SK-N-SH (cell line): ENCODE data around the gene SELENOK. TPM values are rescaled to one million over a fixed set of nuclear protein-coding genes. Genes with fewer than 3 reads are reported as not detected.

Experiments used
- CTCF ChIA-PET: fragments of 300-600, 350-600 bp; formaldehyde crosslinking; extraction: SDS; loops from one replicate; lab custom pipeline; 2021; lab: Yijun Ruan, JAX
- POLR2A ChIA-PET: fragments of 350-600 bp; sonication (Branson Sonifier 250); formaldehyde crosslinking; extraction: SDS; loops from one replicate; lab custom pipeline; 2020; ENCODE audit warnings: antibody characterized with exemption, inconsistent platforms; lab: Yijun Ruan, JAX
- DNase-seq: peaks from one replicate; pipeline ENCODE4 v3.0.0; 2012
- H2AFZ ChIP-seq: fragments of 200-600 bp; sonication (generic); 2 replicates; pipeline ENCODE4 v1.8.1; 2016; ENCODE audit warnings: antibody characterized with exemption, mild to moderate bottlenecking, low read depth
- H3F3A ChIP-seq: fragments of 200-600 bp; sonication (generic); replicated peaks from 2 replicates; pipeline ENCODE3; 2016; ENCODE audit warnings: antibody characterized with exemption, mild to moderate bottlenecking; ENCODE audit not compliant: insufficient read depth
- H3K27ac ChIP-seq, 2 experiments: fragments of 200-500 bp in 1 of 2; fragments of 200-600 bp in 1 of 2; sonication (Bioruptor generic) in 1 of 2; sonication (generic), shearing (Covaris generic) in 1 of 2; 2 replicates each; pipeline versions ENCODE4 v1.5.1 to v1.6.1; 2014 to 2016; ENCODE audit warnings: low read depth in 2 of 2, inconsistent platforms in 1 of 2, low read length in 1 of 2, mild to moderate bottlenecking in 1 of 2, mixed read lengths in 1 of 2
- H3K27me3 ChIP-seq: fragments of 200-600 bp; sonication (generic), shearing (Covaris generic); 2 replicates; pipeline ENCODE4 v1.6.1; 2016; ENCODE audit warnings: mixed run types; ENCODE audit not compliant: insufficient read depth
- H3K36me3 ChIP-seq, 2 experiments: fragments of 200-500 bp in 1 of 2; fragments of 200-600 bp in 1 of 2; sonication (Bioruptor generic) in 1 of 2; sonication (generic) in 1 of 2; replicated peaks in 1 of 2; 2 replicates each; pipeline versions ENCODE3 to v1.5.1; 2014 to 2016; ENCODE audit warnings: low read length in 1 of 2, mild to moderate bottlenecking in 1 of 2; ENCODE audit not compliant: insufficient read depth in 2 of 2, control insufficient read depth in 1 of 2
- H3K4me1 ChIP-seq, 2 experiments: fragments of 200-500 bp in 1 of 2; fragments of 200-600 bp in 1 of 2; sonication (Bioruptor generic) in 1 of 2; sonication (generic), shearing (Covaris generic) in 1 of 2; 2 replicates each; pipeline versions ENCODE4 v1.5.1 to v1.6.1; 2014 to 2016; ENCODE audit warnings: low read depth in 1 of 2, low read length in 1 of 2, mixed run types in 1 of 2; ENCODE audit not compliant: insufficient read depth in 2 of 2, control insufficient read depth in 1 of 2
- H3K4me2 ChIP-seq: fragments of 200-600 bp; sonication (generic), shearing (Covaris generic); 2 replicates; pipeline ENCODE4 v1.6.1; 2017; ENCODE audit warnings: mixed run types
- H3K4me3 ChIP-seq, 2 experiments: fragments of 200-500 bp in 1 of 2; fragments of 200-600 bp in 1 of 2; sonication (Bioruptor generic) in 1 of 2; sonication (generic), shearing (Covaris generic) in 1 of 2; 2 replicates each; pipeline versions ENCODE4 v1.5.1 to v1.8.1; 2014 to 2016; ENCODE audit warnings: low read depth in 2 of 2, inconsistent platforms in 1 of 2, low read length in 1 of 2, mild to moderate bottlenecking in 1 of 2, mixed read lengths in 1 of 2, moderate library complexity in 1 of 2
- H3K79me2 ChIP-seq: fragments of 200-600 bp; sonication (generic); 2 replicates; pipeline ENCODE4 v1.8.1; 2017; ENCODE audit warnings: mild to moderate bottlenecking; ENCODE audit not compliant: insufficient read depth
- H3K9ac ChIP-seq: fragments of 200-600 bp; sonication (generic); 2 replicates; pipeline ENCODE4 v1.6.1; 2017; ENCODE audit warnings: mixed run types
- H3K9me2 ChIP-seq: fragments of 200-600 bp; sonication (generic); 2 replicates; pipeline ENCODE4 v1.6.1; 2017; ENCODE audit warnings: mixed run types
- H3K9me3 ChIP-seq: fragments of 200-600 bp; sonication (generic); 2 replicates; pipeline ENCODE4 v1.6.1; 2017; ENCODE audit warnings: mixed run types, mild to moderate bottlenecking, moderate library complexity
- H4K20me1 ChIP-seq: fragments of 200-600 bp; sonication (generic); 2 replicates; pipeline ENCODE4 v1.6.1; 2017; ENCODE audit warnings: mild to moderate bottlenecking, mixed run types; ENCODE audit not compliant: insufficient read depth
- CHD2 ChIP-seq: fragments of 150-350 bp; IDR thresholded peaks from 2 replicates; pipeline ENCODE4 v1.6.1; 2018; ENCODE audit warnings: low read length; ENCODE audit not compliant: partially characterized antibody
- CTCF ChIP-seq: fragments of 200-600 bp; sonication (generic); IDR thresholded peaks from 2 replicates; pipeline ENCODE4 v1.6.1; 2017; ENCODE audit warnings: antibody characterized with exemption, mild to moderate bottlenecking, moderate library complexity
- ELF1 ChIP-seq: IDR thresholded peaks from 2 replicates; pipeline ENCODE4 v1.4.0; 2012
- EP300 ChIP-seq, 2 experiments: IDR thresholded peaks; 2 replicates each; pipeline versions ENCODE4 v1.4.0 to v1.6.1; 2012; ENCODE audit warnings: borderline replicate concordance in 1 of 2, low read depth in 1 of 2, low read length in 1 of 2
- EZH2phosphoT487 ChIP-seq: fragments of 200-600 bp; sonication (generic); IDR thresholded peaks from 2 replicates; pipeline ENCODE4 v1.6.1; 2017; ENCODE audit warnings: low read depth, mixed run types, mild to moderate bottlenecking, antibody characterized with exemption, moderate library complexity, borderline replicate concordance
- FOSL2 ChIP-seq: IDR thresholded peaks from 2 replicates; pipeline ENCODE4 v1.4.0; 2012; ENCODE audit warnings: low read depth, mild to moderate bottlenecking, moderate library complexity, borderline replicate concordance
- FOXM1 ChIP-seq: IDR thresholded peaks from 2 replicates; pipeline ENCODE4 v1.4.0; 2012; ENCODE audit warnings: low read depth, mild to moderate bottlenecking
- GABPA ChIP-seq: IDR thresholded peaks from 2 replicates; pipeline ENCODE4 v1.4.0; 2012; ENCODE audit warnings: low read depth, mild to moderate bottlenecking
- GATA2 ChIP-seq: sonication (generic); formaldehyde crosslinking; IDR thresholded peaks from 2 replicates; pipeline ENCODE4 v1.5.0; 2020; ENCODE audit warnings: mild to moderate bottlenecking, missing genetic modification reagents
- IRF3 ChIP-seq: fragments of 150-350 bp; IDR thresholded peaks from 2 replicates; pipeline ENCODE4 v1.6.1; 2016; ENCODE audit warnings: mild to moderate bottlenecking, low read depth, low read length
- MAX ChIP-seq: IDR thresholded peaks from 2 replicates; pipeline ENCODE4 v1.4.0; 2012; ENCODE audit warnings: low read depth
- MEF2A ChIP-seq: IDR thresholded peaks from 2 replicates; pipeline ENCODE4 v1.4.0; 2012; ENCODE audit warnings: low read depth, borderline replicate concordance
- MXI1 ChIP-seq: IDR thresholded peaks from 2 replicates; pipeline ENCODE4 v1.6.1; 2012; ENCODE audit warnings: mild to moderate bottlenecking, low read depth, low read length, improper control_type of control experiment
- NFIC ChIP-seq: IDR thresholded peaks from 2 replicates; pipeline ENCODE4 v1.4.0; 2012; ENCODE audit warnings: borderline replicate concordance
- NRF1 ChIP-seq: IDR thresholded peaks from 2 replicates; pipeline ENCODE4 v1.6.1; 2012; ENCODE audit warnings: low read depth, mild to moderate bottlenecking, low read length
- RCOR1 ChIP-seq: fragments of 150-350 bp; IDR thresholded peaks from 2 replicates; pipeline ENCODE4 v1.6.1; 2017; ENCODE audit warnings: antibody characterized with exemption, low read length
- RFX5 ChIP-seq: IDR thresholded peaks from 2 replicates; pipeline ENCODE4 v1.6.1; 2012; ENCODE audit warnings: mild to moderate bottlenecking, improper control_type of control experiment, low read length
- SIN3A ChIP-seq: IDR thresholded peaks from 2 replicates; pipeline ENCODE4 v1.6.1; 2012; ENCODE audit warnings: low read depth, mild to moderate bottlenecking, low read length, moderate library complexity, borderline replicate concordance
- TAF1 ChIP-seq: IDR thresholded peaks from 2 replicates; pipeline ENCODE4 v1.6.1; 2012; ENCODE audit warnings: low read depth, mild to moderate bottlenecking, low read length, moderate library complexity, borderline replicate concordance
- TEAD4 ChIP-seq: IDR thresholded peaks from 2 replicates; pipeline ENCODE4 v1.4.0; 2012; ENCODE audit warnings: mild to moderate bottlenecking, borderline replicate concordance; ENCODE audit not compliant: insufficient read depth
- ZBTB33 ChIP-seq: IDR thresholded peaks from 2 replicates; pipeline ENCODE4 v1.4.0; 2012; ENCODE audit warnings: low read depth, borderline replicate concordance
- WGBS: methylation state at CpG from one replicate; pipeline ENCODE4 v1.1.6; 2017; ENCODE audit warnings: low lambda C conversion rate; 5-methylcytosine and 5-hydroxymethylcytosine counted together
- polyA plus RNA-seq, 3 experiments: library from polyadenylated mRNA; depleted of rRNA; stranded (reverse); fragments of >200 nt; gene quantifications; 2 replicates each; pipeline ENCODE4 v1.2.3, GENCODE V29; 2012

The SELENOK gene
- polyA plus RNA-seq, 1 of the 3 experiments (the other 2 are of a cell fraction) = 29.2 TPM

GRCh38 chr3:53862241-53862640 lies 29.4 kb downstream of the SELENOK start:
- no peak for DNase-seq
- POLR2A ChIA-PET = no interaction called here
- H4K20me1 ChIP-seq = no peaks in the 10 kb centered on the region
- no peak overlapping the region for H3K9ac ChIP-seq
- no peaks in the 10 kb centered on the region for H3K79me2 ChIP-seq
- H3K4me2 ChIP-seq = no peak overlapping the region
- no peak overlapping the region for H2AFZ ChIP-seq
- H3K9me3 ChIP-seq = no peaks in the 10 kb centered on the region
- H3K4me3 ChIP-seq = no peak overlapping the region
- no peak overlapping the region for H3K27ac ChIP-seq
- TF ChIP-seq RCOR1 = no peak
- TF ChIP-seq CHD2 = no peak
- TF ChIP-seq FOXM1 = no peak
- TF ChIP-seq SIN3A = no peak
- TF ChIP-seq GATA2 (CRISPR knock-in tag) = no peak
- no peak for TF ChIP-seq MAX
- H3K4me1 ChIP-seq = no peaks in the 10 kb centered on the region
- peaks cover 16 to 62% of the 10 kb centered on the region in 2 experiments for H3K36me3 ChIP-seq
- peaks cover 2% of the 10 kb centered on the region; the same call in 1 of the 2 replicates for H3K9me2 ChIP-seq
- CTCF ChIA-PET = no interaction called here
- no peaks in the 10 kb centered on the region for H3F3A ChIP-seq
- no peaks in the 10 kb centered on the region for H3K27me3 ChIP-seq
- 88% methylated on average over 3 of the region's 3 CpGs for WGBS

- ChIA-PET CTCF (no interaction called here), POLR2A (no interaction called here)
- Histone ChIP-seq H2AFZ (no peak overlapping the region), H3K9ac (no peak overlapping the region), H3K27ac (no peak overlapping the region), H3K9me3 (no peaks in the 10 kb centered on the region), H3K79me2 (no peaks in the 10 kb centered on the region), H3K36me3 (peaks cover 16 to 49% of the 10 kb centered on the region in 2 experiments), H4K20me1 (no peaks in the 10 kb centered on the region), H3K4me1 (no peaks in the 10 kb centered on the region), H3K9me2 (peaks cover 2% of the 10 kb centered on the region; the same call in 1 of the 2 replicates), H3K4me3 (no peak overlapping the region), H3K4me2 (no peak overlapping the region)
- DNase-seq = no peak
- TF ChIP-seq SIN3A (no peak), IRF3 (no peak), NFIC (no peak), GABPA (no peak), RFX5 (no peak), TAF1 (no peak), NRF1 (no peak), FOSL2 (no peak), CTCF (no peak), MAX (no peak), ZBTB33 (no peak), EZH2phosphoT487 (no peak), ELF1 (no peak), CHD2 (no peak), MXI1 (no peak), MEF2A (no peak), EP300 (IDR thresholded peaks at IDR 0.05; ENCODE audit: borderline replicate concordance in 1 of 2, low read depth in 1 of 2, low read length in 1 of 2) (no peak), TEAD4 (no peak)
- TF ChIP-seq, all 33 proteins: peak for 0
- 92% methylated on average over 4 of the region's 4 CpGs for WGBS
- no peaks in the 10 kb centered on the region for H3F3A ChIP-seq
- no peaks in the 10 kb centered on the region for H3K27me3 ChIP-seq
Measured at GRCh38 chr3:53860196-53860595, 31.5 kb downstream of the SELENOK start.
